BE2C (cell line): Measurements from ENCODE around the gene LBX2.

Experiments
- DNase-seq: peaks from one replicate; pipeline ENCODE4 v3.0.0-alpha.2; 2020
- H3K27me3 ChIP-seq: fragments of 250-450 bp; sonication (Bioruptor Pico); 2 replicates; pipeline ENCODE4 v1.5.1; 2020; ENCODE audit warnings: mild to moderate bottlenecking
- H3K36me3 ChIP-seq: fragments of 250-450 bp; sonication (Bioruptor Pico); 2 replicates; pipeline ENCODE4 v1.5.1; 2020; ENCODE audit warnings: mild to moderate bottlenecking
- H3K4me1 ChIP-seq: fragments of 250-450 bp; sonication (Bioruptor Pico); 2 replicates; pipeline ENCODE4 v1.5.1; 2020
- H3K4me3 ChIP-seq: 2 replicates; pipeline ENCODE4 v1.5.1; 2011; ENCODE audit warnings: low read depth, low read length
- H3K9me3 ChIP-seq: fragments of 250-450 bp; sonication (Bioruptor Pico); 2 replicates; pipeline ENCODE4 v1.5.1; 2020
- CTCF ChIP-seq: IDR thresholded peaks from 2 replicates; pipeline ENCODE4 v1.5.1; 2012; ENCODE audit warnings: mild to moderate bottlenecking, low read depth, low read length

Gene LBX2

GRCh38 chr2:74528600-74529356, 29.4 kb upstream of the LBX2 start:
- Histone ChIP-seq H3K4me3 (peak overlapping the region; percentile 87), H3K27me3 (no peaks in the 10 kb centered on the region), H3K9me3 (no peaks in the 10 kb centered on the region), H3K36me3 (peaks cover 31% of the 10 kb centered on the region), H3K4me1 (no peaks in the 10 kb centered on the region)
- no peak for TF ChIP-seq CTCF
- no peak for DNase-seq

- Histone ChIP-seq H3K4me3 (no peak overlapping the region), H3K4me1 (no peaks in the 10 kb centered on the region), H3K27me3 (no peaks in the 10 kb centered on the region), H3K36me3 (peaks cover 30% of the 10 kb centered on the region), H3K9me3 (no peaks in the 10 kb centered on the region)
- no peak for TF ChIP-seq CTCF
- DNase-seq = no peak
These were observed 28.3 kb upstream of the LBX2 start for GRCh38 chr2:74527741-74528140.

- Histone ChIP-seq H3K4me1 (no peaks in the 10 kb centered on the region), H3K36me3 (peaks cover 26% of the 10 kb centered on the region), H3K27me3 (no peaks in the 10 kb centered on the region), H3K4me3 (no peak overlapping the region), H3K9me3 (no peaks in the 10 kb centered on the region)
- DNase-seq = no peak
- no peak for TF ChIP-seq CTCF
These were observed 27.3 kb upstream of the LBX2 start for GRCh38 chr2:74526649-74527230.

- no peak for TF ChIP-seq CTCF
- Histone ChIP-seq H3K4me3 (no peak within 1 kb of the TSS), H3K9me3 (no peaks in the 10 kb centered on the region), H3K27me3 (no peaks in the 10 kb centered on the region), H3K4me1 (no peaks in the 10 kb centered on the region), H3K36me3 (peaks cover 26% of the 10 kb centered on the region)
- no peak for DNase-seq
These were observed 26.6 kb upstream of the LBX2 start, which contains the start of gene DQX1 for GRCh38 chr2:74525717-74526648. DQX1 (minus strand) TSS chr2:74526231; CDS start chr2:74525729, 502 bp downstream.

GRCh38 chr2:74524955-74525716, 25.7 kb upstream of the LBX2 start:
- Histone ChIP-seq H3K27me3 (no peaks in the 10 kb centered on the region), H3K36me3 (peaks cover 26% of the 10 kb centered on the region), H3K4me1 (no peaks in the 10 kb centered on the region), H3K9me3 (no peaks in the 10 kb centered on the region), H3K4me3 (no peak overlapping the region)
- no peak for TF ChIP-seq CTCF
- no peak for DNase-seq
